Lower leg skin (tissue), 4 donors: ENCODE measurements around the gene UQCR10. TPM values are rescaled to one million over a fixed set of nuclear protein-coding genes. Genes with fewer than 3 reads are reported as not detected.

Experiments used
- DNase-seq, 2 donors: peaks; one replicate each; pipeline ENCODE4 v3.0.0-alpha.2; 2019; ENCODE audit warnings: low spot score in 2 of 2
- H3K4me3 ChIP-seq: fragments of 200-600 bp; sonication (generic); 2 replicates; pipeline ENCODE4 v1.5.1; 2017; ENCODE audit warnings: mild to moderate bottlenecking, low read depth; ENCODE audit not compliant: poor library complexity, severe bottlenecking
- POLR2A ChIP-seq, 2 donors: fragments of 450-650 bp; IDR thresholded peaks; one replicate each; pipeline ENCODE4 v1.6.1; 2016 to 2017; ENCODE audit warnings: antibody characterized with exemption in 2 of 2, mild to moderate bottlenecking in 1 of 2, moderate library complexity in 1 of 2
- WGBS, 2 donors: methylation state at CpG; one replicate each; pipeline ENCODE4 v1.1.5; 2018; 5-methylcytosine and 5-hydroxymethylcytosine counted together
- intact Hi-C: fragments of 100-400 bp; cut with DNase I; formaldehyde crosslinking; loops from one replicate; pipeline ENCODE4 v1.15.0; 2023; ENCODE audit warnings: low total_unique reads
- total RNA-seq, 4 donors: library from RNA; depleted of rRNA; stranded (reverse); fragments of >200 nt; gene quantifications; one replicate each; pipeline ENCODE4 v1.1.0, GENCODE V29; 2016
- TF ChIP-seq, protein P1 (sequence below), 3 donors: fragments of 450-650 bp; IDR thresholded peaks; one replicate each; pipeline ENCODE4 v1.5.1; 2016; ENCODE audit warnings: antibody characterized with exemption in 3 of 3, mild to moderate bottlenecking in 3 of 3, moderate library complexity in 2 of 3

Gene UQCR10
- total RNA-seq, 4 donors from 2014 or later: 23.1 to 65.8 (median 44.3) TPM

DNA sequence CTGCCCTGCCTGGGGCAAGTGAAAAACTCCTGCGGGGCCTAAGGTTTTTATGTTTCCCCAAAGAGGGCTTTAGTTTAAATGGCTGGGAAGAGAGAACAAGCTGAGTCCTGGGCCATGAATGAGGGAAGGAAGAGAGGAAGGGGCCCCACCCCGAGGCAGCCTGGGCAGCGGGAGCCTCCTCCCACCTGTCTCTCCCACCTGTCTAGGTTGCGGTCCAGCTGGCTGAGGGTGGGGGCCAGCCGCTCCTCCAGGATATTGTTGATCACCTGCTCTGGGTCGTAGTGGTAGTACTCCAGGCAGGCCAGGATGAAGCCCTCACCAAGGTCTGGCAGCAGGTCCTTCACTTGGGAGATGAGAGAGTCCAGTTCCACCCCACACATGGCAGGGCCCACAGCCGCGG lies 34.6 kb downstream of the UQCR10 start:
- no peak for DNase-seq
- 70 to 75% methylated on average over 4 to 8 of the region's 8 CpGs for WGBS, 2 donors
- H3K4me3 ChIP-seq: no peak overlapping the region
- intact Hi-C loops: no loop called here
- TF ChIP-seq POLR2A (IDR thresholded peaks at IDR 0.05): no peak
- TF ChIP-seq, protein P1, sequence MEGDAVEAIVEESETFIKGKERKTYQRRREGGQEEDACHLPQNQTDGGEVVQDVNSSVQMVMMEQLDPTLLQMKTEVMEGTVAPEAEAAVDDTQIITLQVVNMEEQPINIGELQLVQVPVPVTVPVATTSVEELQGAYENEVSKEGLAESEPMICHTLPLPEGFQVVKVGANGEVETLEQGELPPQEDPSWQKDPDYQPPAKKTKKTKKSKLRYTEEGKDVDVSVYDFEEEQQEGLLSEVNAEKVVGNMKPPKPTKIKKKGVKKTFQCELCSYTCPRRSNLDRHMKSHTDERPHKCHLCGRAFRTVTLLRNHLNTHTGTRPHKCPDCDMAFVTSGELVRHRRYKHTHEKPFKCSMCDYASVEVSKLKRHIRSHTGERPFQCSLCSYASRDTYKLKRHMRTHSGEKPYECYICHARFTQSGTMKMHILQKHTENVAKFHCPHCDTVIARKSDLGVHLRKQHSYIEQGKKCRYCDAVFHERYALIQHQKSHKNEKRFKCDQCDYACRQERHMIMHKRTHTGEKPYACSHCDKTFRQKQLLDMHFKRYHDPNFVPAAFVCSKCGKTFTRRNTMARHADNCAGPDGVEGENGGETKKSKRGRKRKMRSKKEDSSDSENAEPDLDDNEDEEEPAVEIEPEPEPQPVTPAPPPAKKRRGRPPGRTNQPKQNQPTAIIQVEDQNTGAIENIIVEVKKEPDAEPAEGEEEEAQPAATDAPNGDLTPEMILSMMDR (IDR thresholded peaks at IDR 0.05): no peak

DNA sequence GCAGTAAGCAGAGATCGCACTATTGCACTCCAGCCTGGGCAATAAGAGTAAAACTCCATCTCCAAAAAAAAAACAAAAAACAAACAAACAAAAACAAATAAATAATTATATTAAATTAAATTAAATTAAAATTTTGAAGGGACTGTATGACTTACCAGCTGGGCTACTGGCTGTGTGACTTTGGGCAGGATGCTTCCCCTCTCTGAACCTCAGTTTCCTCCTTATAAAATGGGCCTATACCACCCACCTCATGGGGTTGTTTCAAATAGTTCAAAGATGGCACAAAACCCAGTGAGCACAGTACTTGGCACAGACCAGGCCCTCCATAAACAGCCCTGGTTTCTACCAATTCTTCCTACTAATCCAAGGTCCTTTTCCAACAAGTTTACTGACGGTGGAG lies 36.0 kb downstream of the UQCR10 start:
- no peak for DNase-seq
- no peak overlapping the region for H3K4me3 ChIP-seq
- 95 to 98% methylated on average over 2 of the region's 2 CpGs for WGBS, 2 donors
- TF ChIP-seq POLR2A (IDR thresholded peaks at IDR 0.05): no peak
- TF ChIP-seq, protein P1 (IDR thresholded peaks at IDR 0.05): no peak
- intact Hi-C loops: no loop called here

DNA sequence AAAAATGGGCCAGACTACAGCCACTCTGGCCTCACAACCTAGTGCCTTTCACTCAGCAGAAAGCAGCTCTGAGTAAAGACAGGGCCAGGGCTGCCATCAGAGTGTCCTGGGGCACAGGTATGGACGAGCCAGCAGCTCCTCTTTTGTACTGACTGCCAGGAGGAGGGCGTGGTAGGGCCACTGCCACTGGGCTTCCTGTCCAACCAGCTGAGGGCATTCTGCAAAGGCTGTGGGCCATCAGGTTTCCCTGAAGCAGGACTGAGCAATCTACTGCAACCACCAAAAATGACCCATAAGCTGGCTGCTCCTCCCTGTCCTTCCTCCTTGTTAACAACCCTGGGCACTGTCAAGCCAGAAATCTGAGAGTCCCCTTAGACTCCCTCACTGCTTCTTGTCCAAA lies 37.8 kb downstream of the UQCR10 start:
- no peak for DNase-seq
- TF ChIP-seq, protein P1 (IDR thresholded peaks at IDR 0.05): no peak
- no peak for TF ChIP-seq POLR2A (IDR thresholded peaks at IDR 0.05)
- H3K4me3 ChIP-seq: no peak overlapping the region
- WGBS, 2 donors: 93 to 100% methylated on average over 2 of the region's 2 CpGs
- intact Hi-C loops: no loop called here

DNA sequence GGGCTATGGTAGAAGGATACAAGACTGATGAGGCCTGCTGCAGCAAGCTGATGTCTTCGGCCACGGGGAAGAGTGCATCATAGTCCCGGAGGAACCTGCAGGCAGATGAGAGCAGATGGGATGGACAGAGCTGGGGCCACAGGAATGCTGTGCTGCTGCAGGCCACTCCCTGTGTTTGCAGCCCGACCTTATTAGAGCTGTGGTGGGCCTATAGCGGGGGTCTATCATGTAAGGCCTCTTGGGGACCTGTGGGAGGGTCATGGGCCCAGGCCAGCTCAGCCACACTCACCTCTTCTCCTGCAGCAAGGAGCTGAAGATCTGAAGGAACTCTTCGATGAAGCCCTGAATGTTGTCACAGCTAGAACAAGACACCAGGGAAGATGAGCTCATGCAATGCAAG lies 39.0 kb downstream of the UQCR10 start:
- no peak for DNase-seq
- 89 to 90% methylated on average over 6 of the region's 6 CpGs for WGBS, 2 donors
- intact Hi-C loops: no loop called here
- H3K4me3 ChIP-seq: no peak overlapping the region
- TF ChIP-seq POLR2A (IDR thresholded peaks at IDR 0.05): no peak
- TF ChIP-seq, protein P1 (IDR thresholded peaks at IDR 0.05): no peak

DNA sequence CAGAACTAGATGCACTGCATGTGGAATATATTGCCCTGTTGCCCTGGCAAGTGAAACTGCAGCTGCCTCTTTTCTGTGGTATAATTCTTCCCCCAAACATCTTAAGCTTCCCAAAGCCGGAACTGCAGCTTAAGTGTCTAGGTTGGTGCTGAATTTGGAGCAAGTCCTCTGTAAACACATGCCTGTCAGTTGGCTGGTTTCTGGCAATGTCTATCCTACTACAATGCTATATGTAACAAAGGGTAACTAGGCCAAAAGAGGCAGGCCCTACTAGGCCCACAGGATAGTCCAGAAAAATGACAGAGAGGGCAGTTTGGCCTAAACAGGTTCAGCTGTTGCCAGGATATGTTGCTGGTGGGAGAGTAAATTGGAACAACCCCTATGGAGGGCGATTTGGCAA lies 43.0 kb downstream of the UQCR10 start:
- TF ChIP-seq, protein P1 (IDR thresholded peaks at IDR 0.05): no peak
- no peak for TF ChIP-seq POLR2A (IDR thresholded peaks at IDR 0.05)
- DNase-seq: no peak
- H3K4me3 ChIP-seq: no peak overlapping the region
- intact Hi-C loops: no loop called here
- 77 to 82% methylated on average over 2 of the region's 2 CpGs for WGBS, 2 donors

DNA sequence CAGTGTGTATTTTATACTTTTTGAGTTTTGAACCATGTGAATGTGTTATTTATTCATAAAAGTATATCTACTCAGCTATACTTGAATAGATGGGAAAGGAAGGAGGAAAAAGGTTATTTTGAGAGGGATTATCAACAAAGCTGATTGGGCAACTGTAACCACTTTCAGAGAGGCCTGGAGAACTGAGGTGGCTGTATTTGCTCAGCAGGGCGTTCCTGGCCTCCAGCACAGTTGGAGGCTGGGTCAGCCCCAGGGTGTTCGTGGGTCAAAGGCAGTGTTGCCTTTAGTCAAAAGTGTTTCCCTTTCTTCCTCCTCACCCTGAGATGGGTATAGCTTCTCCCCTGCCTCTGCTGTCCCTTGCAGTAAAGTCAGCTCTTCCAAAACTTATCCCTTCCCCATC lies 44.2 kb downstream of the UQCR10 start:
- no peak for DNase-seq
- 72 to 83% methylated on average over 2 of the region's 2 CpGs for WGBS, 2 donors

More for the DNA sequence above, 44.2 kb downstream of the UQCR10 start:
- intact Hi-C loops: no loop called here
- TF ChIP-seq, protein P1 (IDR thresholded peaks at IDR 0.05): no peak
- no peak for TF ChIP-seq POLR2A (IDR thresholded peaks at IDR 0.05)
- no peak overlapping the region for H3K4me3 ChIP-seq
